ENCODE measurements around the gene JUNB.

The JUNB gene

GRCh38 chr19:12782174-12782423 lies 9.2 kb upstream of the JUNB start:
- no peak for DNase-seq (ENCODE audit: low spot score)
- no peak for TF ChIP-seq CTCF (IDR thresholded peaks at IDR 0.05; ENCODE audit: extremely low read depth, missing control alignments)

GRCh38 chr19:12782424-12783290 lies 8.6 kb upstream of the JUNB start:
- peak; percentile 86 for DNase-seq (ENCODE audit: low spot score)
- TF ChIP-seq CTCF (IDR thresholded peaks at IDR 0.05; ENCODE audit: extremely low read depth, missing control alignments): no peak

GRCh38 chr19:12783291-12783848 lies 7.9 kb upstream of the JUNB start:
- DNase-seq (ENCODE audit: low spot score): peak; percentile 60
- TF ChIP-seq CTCF (IDR thresholded peaks at IDR 0.05; ENCODE audit: extremely low read depth, missing control alignments): no peak

GRCh38 chr19:12783849-12784393 lies 7.4 kb upstream of the JUNB start:
- DNase-seq (ENCODE audit: low spot score): no peak
- no peak for TF ChIP-seq CTCF (IDR thresholded peaks at IDR 0.05; ENCODE audit: extremely low read depth, missing control alignments)

- TF ChIP-seq CTCF (IDR thresholded peaks at IDR 0.05; ENCODE audit: extremely low read depth, missing control alignments): no peak
- no peak for DNase-seq (ENCODE audit: low spot score)
These were observed 6.9 kb upstream of the JUNB start for GRCh38 chr19:12784394-12784870.

GRCh38 chr19:12784871-12785430 lies 6.3 kb upstream of the JUNB start:
- TF ChIP-seq CTCF (IDR thresholded peaks at IDR 0.05; ENCODE audit: extremely low read depth, missing control alignments): no peak
- DNase-seq (ENCODE audit: low spot score): no peak

- no peak for TF ChIP-seq CTCF (IDR thresholded peaks at IDR 0.05; ENCODE audit: extremely low read depth, missing control alignments)
These were observed 5.8 kb upstream of the JUNB start for GRCh38 chr19:12785431-12786031.

More at GRCh38 chr19:12785431-12786031, 5.8 kb upstream of the JUNB start:
- no peak for DNase-seq (ENCODE audit: low spot score)
